ENCODE results near the gene HNRNPC. TPM values are rescaled to one million over a fixed set of nuclear protein-coding genes. Genes with fewer than 3 reads are reported as not detected.

HNRNPC gene
- polyA plus RNA-seq: 668 TPM
- long read RNA-seq, donor 1, full-length matches to known transcripts: 83 of 234 reads
- long read RNA-seq, donor 1, partial matches to known transcripts: 105 of 234 reads
- long read RNA-seq, donor 1, other reads (novel, unspliced or antisense): 46 of 234 reads
- long read RNA-seq, donor 2, full-length matches to known transcripts: 113 of 440 reads
- long read RNA-seq, donor 2, partial matches to known transcripts: 292 of 440 reads
- long read RNA-seq, donor 2, other reads (novel, unspliced or antisense): 35 of 440 reads
- long read RNA-seq, donor 3: 0 reads
- long read RNA-seq, donor 4, full-length matches to known transcripts: 14 of 35 reads
- long read RNA-seq, donor 4, partial matches to known transcripts: 21 of 35 reads
- long read RNA-seq, donor 4, other reads (novel, unspliced or antisense): 0 of 35 reads
- long read RNA-seq, donor 5, full-length matches to known transcripts: 78 of 179 reads
- long read RNA-seq, donor 5, partial matches to known transcripts: 64 of 179 reads
- long read RNA-seq, donor 5, other reads (novel, unspliced or antisense): 37 of 179 reads
- long read RNA-seq, donor 6, full-length matches to known transcripts: 79 of 378 reads
- long read RNA-seq, donor 6, partial matches to known transcripts: 250 of 378 reads
- long read RNA-seq, donor 6, other reads (novel, unspliced or antisense): 49 of 378 reads
- long read RNA-seq, donor 7, transcript HNRNPC-230 (8 exons, 1,371 nt): minor isoform, 5 of 135 reads
- long read RNA-seq, donor 7, transcript HNRNPC-205 (9 exons, 1,375 nt): major isoform, 18 of 135 reads
- long read RNA-seq, donor 7, partial matches to known transcripts: 76 of 135 reads
- long read RNA-seq, donor 7, other reads (novel, unspliced or antisense): 27 of 135 reads
- long read RNA-seq, donor 8, transcript HNRNPC-206 (3 exons, 724 nt): minor isoform, 15 of 552 reads
- long read RNA-seq, donor 8, transcript HNRNPC-205 (9 exons, 1,375 nt): major isoform, 70 of 552 reads
- long read RNA-seq, donor 8, transcript HNRNPC-230 (8 exons, 1,371 nt): minor isoform, 12 of 552 reads
- long read RNA-seq, donor 8, transcript HNRNPC-211 (9 exons, 1,784 nt): minor isoform, 20 of 552 reads
- long read RNA-seq, donor 8, partial matches to known transcripts: 362 of 552 reads
- long read RNA-seq, donor 8, other reads (novel, unspliced or antisense): 57 of 552 reads
- long read RNA-seq, donor 9, full-length matches to known transcripts: 107 of 567 reads
- long read RNA-seq, donor 9, partial matches to known transcripts: 398 of 567 reads
- long read RNA-seq, donor 9, other reads (novel, unspliced or antisense): 62 of 567 reads
- long read RNA-seq, donor 10, full-length matches to known transcripts: 111 of 410 reads
- long read RNA-seq, donor 10, partial matches to known transcripts: 231 of 410 reads
- long read RNA-seq, donor 10, other reads (novel, unspliced or antisense): 68 of 410 reads
- long read RNA-seq, donor 11, transcript HNRNPC-205 (9 exons, 1,375 nt): major isoform, 48 of 245 reads
- long read RNA-seq, donor 11, transcript HNRNPC-230 (8 exons, 1,371 nt): minor isoform, 8 of 245 reads
- long read RNA-seq, donor 11, transcript HNRNPC-206 (3 exons, 724 nt): minor isoform, 8 of 245 reads
- long read RNA-seq, donor 11, transcript HNRNPC-211 (9 exons, 1,784 nt): minor isoform, 7 of 245 reads
- long read RNA-seq, donor 11, partial matches to known transcripts: 115 of 245 reads
- long read RNA-seq, donor 11, other reads (novel, unspliced or antisense): 45 of 245 reads

- Histone ChIP-seq H3K27ac (ENCODE audit: low read length) (peak within 1 kb of the TSS; percentile 94), H3K4me1 (ENCODE audit: control insufficient read depth, insufficient read depth, low read length) (peaks cover 8% of the 10 kb centered on the region), H3K27me3 (ENCODE audit: control insufficient read depth, insufficient read depth, low read length) (no peaks in the 10 kb centered on the region), H3K36me3 (ENCODE audit: control insufficient read depth, insufficient read depth, low read length) (peaks cover 22% of the 10 kb centered on the region), H3K9me3 (ENCODE audit: control insufficient read depth, low read depth, low read length) (no peaks in the 10 kb centered on the region), H3K4me3 (ENCODE audit: low read length) (peak within 1 kb of the TSS; percentile 87)
- no CpG with 5 or more reads among the region's 49 CpGs for WGBS (ENCODE audit: insufficient coverage, low lambda C conversion rate)
- DNase-seq: peak; percentile 100
Measured at GRCh38 chr14:21269252-21270046, at the start of gene HNRNPC. Gene HNRNPC, minus strand, starts transcription at chr14:21269442. Its CDS starts 35,249 bp downstream, at chr14:21234193.

DNA sequence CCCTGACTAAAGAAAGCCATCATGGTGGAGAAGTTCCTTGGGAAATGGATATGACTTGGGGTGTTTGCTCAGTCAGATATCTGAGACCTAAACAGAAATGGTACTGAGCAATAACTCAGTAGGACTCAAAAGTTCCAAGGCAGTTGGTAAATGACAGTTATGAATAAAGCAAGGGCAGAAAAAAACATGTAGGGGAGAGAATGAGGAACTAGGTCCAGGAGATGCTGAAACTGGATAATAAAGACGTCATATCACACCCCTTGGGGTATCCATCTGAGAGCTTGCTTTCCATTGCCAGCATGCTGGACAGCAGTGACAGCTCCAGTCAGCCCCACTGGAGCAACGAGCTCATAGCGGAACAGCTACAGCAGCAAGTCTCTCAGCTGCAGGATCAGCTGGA is 48.2 kb upstream of the HNRNPC start:
- 60% methylated on average over 1 of the region's 3 CpGs for WGBS (ENCODE audit: insufficient coverage, low lambda C conversion rate)
- no peak overlapping the region for H3K27ac ChIP-seq (ENCODE audit: low read length)
- H3K9me3 ChIP-seq (ENCODE audit: control insufficient read depth, low read depth, low read length): no peaks in the 10 kb centered on the region
- peaks cover 3% of the 10 kb centered on the region for H3K27me3 ChIP-seq (ENCODE audit: control insufficient read depth, insufficient read depth, low read length)
- no peak for DNase-seq
- H3K36me3 ChIP-seq (ENCODE audit: control insufficient read depth, insufficient read depth, low read length): no peaks in the 10 kb centered on the region
- no peaks in the 10 kb centered on the region for H3K4me1 ChIP-seq (ENCODE audit: control insufficient read depth, insufficient read depth, low read length)
- H3K4me3 ChIP-seq (ENCODE audit: low read length): no peak overlapping the region

GRCh38 chr14:21313512-21313911 is 44.3 kb upstream of the HNRNPC start:
- Histone ChIP-seq H3K4me3 (ENCODE audit: low read length) (no peak overlapping the region), H3K27ac (ENCODE audit: low read length) (no peak overlapping the region), H3K36me3 (ENCODE audit: control insufficient read depth, insufficient read depth, low read length) (no peaks in the 10 kb centered on the region), H3K27me3 (ENCODE audit: control insufficient read depth, insufficient read depth, low read length) (no peaks in the 10 kb centered on the region), H3K9me3 (ENCODE audit: control insufficient read depth, low read depth, low read length) (no peaks in the 10 kb centered on the region), H3K4me1 (ENCODE audit: control insufficient read depth, insufficient read depth, low read length) (no peaks in the 10 kb centered on the region)
- 45% methylated on average over 2 of the region's 12 CpGs for WGBS (ENCODE audit: insufficient coverage, low lambda C conversion rate)
- peak; percentile 26 to 60 for DNase-seq

DNA sequence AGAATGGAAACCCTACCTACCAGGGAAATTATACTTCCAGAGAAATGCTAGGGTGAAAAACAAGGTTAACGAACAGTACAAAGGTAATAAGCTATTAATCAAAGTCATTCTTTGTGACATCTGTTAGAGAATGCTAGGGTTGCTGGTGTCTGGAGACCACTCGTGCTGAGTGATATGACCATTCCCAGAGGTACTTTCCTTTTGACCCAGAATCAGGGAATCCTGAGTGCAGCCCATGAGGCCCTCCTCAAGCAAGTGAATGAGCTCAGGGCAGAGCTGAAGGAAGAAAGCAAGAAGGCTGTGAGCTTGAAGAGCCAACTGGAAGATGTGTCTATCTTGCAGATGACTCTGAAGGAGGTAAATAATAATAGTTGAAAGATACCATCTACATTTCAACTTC is 42.4 kb upstream of the HNRNPC start:
- no peaks in the 10 kb centered on the region for H3K36me3 ChIP-seq (ENCODE audit: control insufficient read depth, insufficient read depth, low read length)
- H3K9me3 ChIP-seq (ENCODE audit: control insufficient read depth, low read depth, low read length): no peaks in the 10 kb centered on the region
- H3K27me3 ChIP-seq (ENCODE audit: control insufficient read depth, insufficient read depth, low read length): no peaks in the 10 kb centered on the region
- H3K27ac ChIP-seq (ENCODE audit: low read length): no peak overlapping the region
- 60% methylated on average over 1 of the region's 2 CpGs for WGBS (ENCODE audit: insufficient coverage, low lambda C conversion rate)
- no peaks in the 10 kb centered on the region for H3K4me1 ChIP-seq (ENCODE audit: control insufficient read depth, insufficient read depth, low read length)
- DNase-seq: no peak
- no peak overlapping the region for H3K4me3 ChIP-seq (ENCODE audit: low read length)

GRCh38 chr14:21309956-21310355 is 40.7 kb upstream of the HNRNPC start:
- H3K4me1 ChIP-seq (ENCODE audit: control insufficient read depth, insufficient read depth, low read length): no peaks in the 10 kb centered on the region
- no CpG with 5 or more reads among the region's 3 CpGs for WGBS (ENCODE audit: insufficient coverage, low lambda C conversion rate)
- DNase-seq: no peak
- no peak overlapping the region for H3K27ac ChIP-seq (ENCODE audit: low read length)
- H3K9me3 ChIP-seq (ENCODE audit: control insufficient read depth, low read depth, low read length): no peaks in the 10 kb centered on the region
- H3K27me3 ChIP-seq (ENCODE audit: control insufficient read depth, insufficient read depth, low read length): no peaks in the 10 kb centered on the region
- H3K4me3 ChIP-seq (ENCODE audit: low read length): no peak overlapping the region
- no peaks in the 10 kb centered on the region for H3K36me3 ChIP-seq (ENCODE audit: control insufficient read depth, insufficient read depth, low read length)

DNA sequence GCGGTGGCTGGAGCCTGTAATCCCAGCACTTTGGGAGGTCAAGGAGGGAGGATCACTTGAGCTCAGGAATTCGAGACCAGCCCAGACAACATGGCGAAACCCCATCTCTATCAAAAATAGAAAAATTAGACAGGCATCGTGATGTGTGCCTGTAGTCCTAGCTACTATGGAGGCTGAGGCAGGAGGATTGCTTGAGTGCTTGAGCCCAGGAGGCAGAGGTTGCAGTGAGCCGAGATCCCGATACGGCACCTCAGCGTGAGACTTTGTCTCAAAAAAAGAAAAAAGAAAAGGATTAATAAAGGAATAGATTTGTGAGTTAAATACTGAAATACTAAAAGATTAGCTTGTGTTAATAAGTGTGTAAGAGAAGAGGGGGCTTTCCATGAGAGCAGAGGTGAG is 40.0 kb upstream of the HNRNPC start:
- Histone ChIP-seq H3K27me3 (ENCODE audit: control insufficient read depth, insufficient read depth, low read length) (no peaks in the 10 kb centered on the region), H3K9me3 (ENCODE audit: control insufficient read depth, low read depth, low read length) (no peaks in the 10 kb centered on the region), H3K4me3 (ENCODE audit: low read length) (peak overlapping the region; percentile 37), H3K4me1 (ENCODE audit: control insufficient read depth, insufficient read depth, low read length) (no peaks in the 10 kb centered on the region), H3K27ac (ENCODE audit: low read length) (peak overlapping the region; percentile 72), H3K36me3 (ENCODE audit: control insufficient read depth, insufficient read depth, low read length) (no peaks in the 10 kb centered on the region)
- DNase-seq: no peak
- 72% methylated on average over 5 of the region's 8 CpGs for WGBS (ENCODE audit: insufficient coverage, low lambda C conversion rate)

- peak overlapping the region; percentile 37 for H3K4me3 ChIP-seq (ENCODE audit: low read length)
- H3K9me3 ChIP-seq (ENCODE audit: control insufficient read depth, low read depth, low read length): no peaks in the 10 kb centered on the region
- 2% methylated on average over 8 of the region's 16 CpGs for WGBS (ENCODE audit: insufficient coverage, low lambda C conversion rate)
- no peaks in the 10 kb centered on the region for H3K27me3 ChIP-seq (ENCODE audit: control insufficient read depth, insufficient read depth, low read length)
- H3K4me1 ChIP-seq (ENCODE audit: control insufficient read depth, insufficient read depth, low read length): no peaks in the 10 kb centered on the region
- peak; percentile 93 to 96 for DNase-seq
- peak overlapping the region; percentile 72 for H3K27ac ChIP-seq (ENCODE audit: low read length)
- H3K36me3 ChIP-seq (ENCODE audit: control insufficient read depth, insufficient read depth, low read length): no peaks in the 10 kb centered on the region
Measured at GRCh38 chr14:21308479-21309237, 39.4 kb upstream of the HNRNPC start.

DNA sequence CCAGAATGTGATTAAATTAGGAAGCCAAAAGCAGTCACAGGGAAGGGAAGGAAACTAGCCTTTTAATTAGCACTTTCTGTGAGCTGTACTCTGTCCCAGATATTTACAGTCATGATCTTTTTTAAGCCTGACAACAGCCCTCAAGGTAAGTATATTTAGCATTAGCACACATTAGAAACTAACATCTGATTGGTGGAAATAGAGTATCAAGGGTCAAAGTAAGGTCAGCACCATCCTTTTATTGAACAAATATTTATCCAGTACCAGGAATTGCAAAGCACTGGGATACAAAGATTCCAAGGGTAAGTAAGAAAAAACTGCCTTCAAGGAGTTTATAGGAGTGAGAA is 38.9 kb upstream of the HNRNPC start:
- no peaks in the 10 kb centered on the region for H3K4me1 ChIP-seq (ENCODE audit: control insufficient read depth, insufficient read depth, low read length)
- no peaks in the 10 kb centered on the region for H3K36me3 ChIP-seq (ENCODE audit: control insufficient read depth, insufficient read depth, low read length)
- DNase-seq: peak in 1 of 2 donors; percentile 4
- peak overlapping the region; percentile 37 for H3K4me3 ChIP-seq (ENCODE audit: low read length)
- H3K27ac ChIP-seq (ENCODE audit: low read length): peak overlapping the region; percentile 61
- no peaks in the 10 kb centered on the region for H3K27me3 ChIP-seq (ENCODE audit: control insufficient read depth, insufficient read depth, low read length)
- H3K9me3 ChIP-seq (ENCODE audit: control insufficient read depth, low read depth, low read length): no peaks in the 10 kb centered on the region

Measured in large intestine (tissue), 12 donors.